Measurements from ENCODE around the gene ACR.

Gene ACR

DNA sequence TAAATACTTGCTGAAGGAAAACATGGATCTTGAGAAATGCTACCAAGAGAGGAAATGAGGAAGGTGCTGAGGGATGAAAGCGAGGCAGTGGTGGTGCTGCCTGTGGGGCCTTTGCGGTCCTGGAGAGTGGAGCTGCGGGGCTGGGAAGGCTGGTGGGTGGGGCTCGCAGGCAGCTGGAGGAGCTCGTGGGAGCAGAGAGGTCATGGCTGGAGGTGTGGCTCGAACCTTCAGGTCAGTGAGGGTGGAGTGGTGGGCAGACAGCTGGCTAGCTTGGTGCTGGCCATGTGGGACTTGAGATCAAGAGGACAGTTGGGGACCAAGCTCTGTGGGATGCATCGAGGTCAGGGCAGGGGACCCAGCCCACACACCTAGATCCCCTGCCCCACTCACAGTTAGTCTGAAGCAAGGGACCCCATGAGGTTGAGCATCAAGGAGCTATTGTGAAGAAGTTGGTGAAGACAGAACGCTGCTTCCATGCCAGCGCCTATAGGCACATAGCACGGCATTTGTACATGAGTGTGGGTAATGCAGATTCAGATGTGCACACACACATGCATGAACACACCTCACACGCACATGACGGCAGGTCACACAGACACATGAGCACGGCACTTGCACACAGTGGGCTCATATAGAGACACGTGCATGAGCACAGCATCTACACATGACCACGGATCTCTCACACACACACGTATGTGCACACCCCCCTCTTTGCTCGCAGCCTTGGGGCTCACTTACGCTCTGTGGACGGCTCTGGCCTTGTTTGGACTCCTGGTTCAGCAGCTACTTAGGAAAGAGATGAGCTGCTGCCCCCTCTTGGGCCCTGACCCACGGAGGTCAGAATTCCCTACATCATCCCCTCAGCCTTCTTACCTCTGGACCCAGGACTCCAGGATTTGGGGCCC is 34.9 kb upstream of the ACR start:
- DNase-seq, result no peak

DNA sequence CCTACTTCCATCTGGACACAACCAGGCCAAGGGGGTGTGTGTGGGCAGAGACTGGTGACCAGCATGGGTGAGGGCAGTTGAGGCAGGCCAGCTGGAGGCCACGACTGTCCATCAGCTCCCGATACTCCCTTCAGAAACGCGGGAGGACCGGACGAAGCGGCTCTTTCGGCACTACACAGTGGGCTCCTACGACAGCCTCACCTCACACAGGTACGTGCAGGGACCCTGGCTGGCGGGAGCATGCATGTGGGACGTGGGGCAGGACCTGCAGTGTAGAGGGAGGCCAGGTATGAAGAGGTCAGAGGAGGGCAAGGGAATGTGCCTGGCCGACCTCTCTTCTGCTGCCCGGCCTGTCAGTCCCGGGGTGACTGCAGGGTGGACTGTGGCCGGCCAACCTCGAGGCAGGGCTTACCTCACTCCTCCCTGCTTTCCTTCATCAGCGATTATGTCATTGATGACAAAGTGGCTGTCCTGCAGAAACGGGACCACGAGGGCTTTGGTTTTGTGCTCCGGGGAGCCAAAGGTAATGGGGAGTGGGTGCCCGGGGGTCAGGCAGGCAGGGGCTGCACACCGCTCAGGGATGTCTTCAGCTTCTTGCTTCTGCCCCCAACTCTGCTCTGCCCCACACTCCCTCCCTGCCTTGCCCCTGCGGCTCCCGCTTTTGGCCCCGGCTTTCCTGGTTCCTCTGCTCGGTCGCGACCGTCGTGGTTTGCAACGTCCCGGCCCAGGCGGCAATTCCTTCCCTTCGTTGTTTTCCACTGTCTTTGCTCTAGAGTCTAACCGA is 34.1 kb upstream of the ACR start:
- no peak for DNase-seq

DNA sequence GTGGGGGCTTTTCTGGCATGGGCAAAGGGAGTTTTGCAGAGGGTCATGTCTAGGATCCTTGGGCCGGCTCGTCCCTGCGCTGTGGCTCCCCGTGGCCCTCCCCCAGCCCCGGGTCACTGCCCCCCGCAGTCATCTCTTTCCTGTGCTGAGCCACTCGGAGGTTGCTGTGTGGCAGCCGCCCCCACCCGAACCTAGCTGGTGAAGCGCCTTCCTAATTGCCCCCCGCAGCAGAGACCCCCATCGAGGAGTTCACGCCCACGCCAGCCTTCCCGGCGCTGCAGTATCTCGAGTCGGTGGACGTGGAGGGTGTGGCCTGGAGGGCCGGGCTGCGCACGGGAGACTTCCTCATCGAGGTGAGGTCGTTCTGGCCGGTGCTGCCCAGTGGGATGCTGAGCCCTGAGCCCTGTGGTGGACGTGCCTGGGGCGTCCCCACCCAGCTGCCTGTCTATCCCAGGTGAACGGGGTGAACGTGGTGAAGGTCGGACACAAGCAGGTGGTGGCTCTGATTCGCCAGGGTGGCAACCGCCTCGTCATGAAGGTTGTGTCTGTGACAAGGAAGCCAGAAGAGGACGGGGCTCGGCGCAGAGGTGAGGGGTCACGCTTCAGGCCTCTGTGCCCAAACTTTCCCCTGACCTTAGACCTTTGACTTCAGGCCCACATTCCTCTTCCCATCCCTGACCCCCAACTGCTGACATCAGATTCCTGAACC is 33.3 kb upstream of the ACR start:
- DNase-seq, result no peak

DNA sequence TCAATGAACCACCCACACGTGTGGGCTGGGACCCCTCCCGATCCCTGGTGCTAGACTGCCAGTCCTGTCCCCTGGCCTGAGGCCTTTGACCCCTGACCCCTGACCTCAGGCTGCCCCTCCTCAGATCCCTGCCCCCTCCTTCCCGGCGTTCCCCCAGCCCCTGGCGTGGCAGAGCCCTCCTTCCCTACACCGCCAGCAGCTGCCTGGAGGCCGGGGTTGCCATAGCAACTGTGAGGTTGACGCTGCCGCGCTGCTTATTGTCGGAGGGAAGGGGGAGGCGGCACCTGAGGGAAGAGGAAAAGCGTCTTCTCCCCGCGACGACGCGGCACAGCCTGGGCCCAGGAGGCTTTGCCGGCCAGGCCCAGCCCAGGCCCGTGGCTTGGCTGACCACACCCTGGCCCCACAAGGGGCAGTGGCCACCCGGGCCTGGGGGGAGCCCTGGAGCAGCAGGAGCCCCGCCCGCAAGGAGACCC is 32.7 kb upstream of the ACR start:
- peak; percentile 92 for DNase-seq

DNA sequence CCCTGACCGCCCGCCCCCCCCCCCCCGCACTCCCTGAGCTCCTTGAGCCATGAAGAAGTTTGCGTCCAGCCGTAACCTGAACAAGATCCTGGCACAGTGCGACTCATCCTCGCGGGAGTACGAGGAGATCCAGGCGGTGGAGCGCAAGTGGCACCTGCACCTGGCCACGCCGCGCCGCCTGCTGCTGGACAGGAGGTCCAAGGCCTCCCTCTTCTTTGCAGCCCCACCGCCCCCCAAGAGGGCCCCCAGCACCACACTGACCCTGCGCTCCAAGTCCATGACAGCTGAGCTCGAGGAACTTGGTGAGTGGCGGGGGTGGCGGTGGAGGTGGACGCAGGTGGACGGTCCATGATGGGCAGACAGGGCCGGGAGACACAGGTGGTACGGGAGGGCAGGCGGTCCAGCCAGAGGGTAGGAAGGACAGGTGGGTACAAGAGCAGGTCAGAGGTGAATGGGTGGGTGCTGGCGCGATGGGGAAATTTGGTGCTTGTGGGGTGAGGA is 32.1 kb upstream of the ACR start:
- DNase-seq, result no peak

DNA sequence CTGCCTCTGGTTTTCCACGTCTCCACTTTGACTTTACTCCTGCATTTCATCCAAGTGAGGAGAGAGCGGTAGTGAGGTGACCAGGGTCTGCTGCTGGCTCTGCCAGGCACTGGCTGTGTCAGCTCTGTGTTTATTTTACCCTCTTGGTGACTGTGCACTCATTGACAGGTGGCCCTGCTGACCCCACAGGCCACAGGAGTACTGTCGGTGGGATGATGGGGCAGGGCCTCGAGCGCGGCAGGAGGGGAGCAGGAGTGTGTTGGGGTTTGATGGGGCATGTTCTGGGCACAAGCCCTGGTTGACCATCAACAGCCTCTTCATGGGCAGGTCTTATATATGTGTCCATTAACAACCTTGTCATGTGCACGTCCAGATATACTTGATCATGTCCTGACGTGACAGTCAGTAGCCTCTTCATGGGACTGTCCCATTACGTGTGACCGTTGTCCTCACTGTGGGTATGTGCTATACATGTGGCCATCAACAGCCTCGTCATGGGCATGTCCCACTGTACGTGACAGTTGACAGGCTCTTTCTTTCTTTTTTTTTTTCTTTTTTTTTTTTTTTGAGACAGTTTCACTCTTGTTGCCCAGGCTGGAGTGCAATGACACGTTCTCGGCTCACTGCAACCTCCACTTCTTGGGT is 31.4 kb upstream of the ACR start:
- DNase-seq, result no peak

DNA sequence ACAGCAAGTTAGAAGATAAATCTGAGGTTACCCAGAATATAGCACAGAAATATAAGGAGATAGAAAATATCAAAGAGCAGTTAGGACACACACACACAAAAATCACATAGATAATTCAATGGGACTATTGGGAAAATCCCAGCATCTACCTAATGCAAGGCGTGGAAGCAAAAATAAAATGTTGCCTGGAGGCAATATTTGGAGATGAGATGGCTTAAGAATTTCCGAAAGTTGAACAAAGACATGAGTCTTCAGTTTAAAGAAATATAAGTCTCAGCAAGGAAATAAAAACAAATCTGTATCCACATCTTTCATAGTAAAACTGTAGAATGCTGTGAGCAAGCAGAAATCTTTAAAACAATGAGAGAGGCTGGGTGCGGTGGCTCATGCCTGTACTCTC is 29.5 kb upstream of the ACR start:
- no peak for DNase-seq

DNA sequence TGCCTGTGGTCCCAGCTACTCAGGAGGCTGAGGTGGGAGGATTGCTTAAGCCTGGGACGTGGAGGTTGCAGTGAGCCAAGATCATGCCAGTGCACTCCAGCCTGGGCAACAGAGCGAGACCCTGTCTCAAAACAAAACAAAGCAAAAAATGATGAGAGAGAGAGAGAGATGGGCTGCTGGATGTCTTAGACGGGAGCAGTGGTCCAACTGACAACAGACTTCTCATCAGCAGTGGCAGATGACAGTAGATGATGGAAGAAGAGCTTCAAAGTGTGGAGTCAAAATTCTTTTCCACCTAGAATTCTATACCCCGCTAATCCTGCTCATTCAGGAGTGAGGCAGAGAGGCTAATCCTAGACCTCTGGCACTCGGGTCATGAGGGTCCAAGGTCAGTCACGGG is 29.0 kb upstream of the ACR start:
- DNase-seq, result no peak

DNA sequence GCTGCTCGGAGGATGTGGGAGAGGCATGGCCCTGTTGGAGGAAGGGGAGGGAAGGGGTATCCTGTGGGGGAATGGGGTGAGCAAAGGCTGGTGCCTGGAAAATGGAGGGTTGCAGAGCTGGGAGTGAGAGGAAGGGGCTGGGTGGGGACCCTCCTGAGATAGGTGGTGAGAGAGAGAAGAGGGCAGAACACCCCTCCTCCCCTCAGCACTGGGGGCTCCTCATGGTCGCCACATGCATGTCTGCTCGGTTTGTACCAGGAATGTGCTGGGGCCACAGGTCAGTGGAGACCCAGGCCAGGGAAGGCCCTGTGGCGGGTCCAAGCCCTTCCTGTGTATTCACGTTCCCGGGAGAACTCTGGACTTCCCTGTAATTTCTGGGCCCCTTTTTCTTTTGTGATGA is 27.8 kb upstream of the ACR start:
- no peak for DNase-seq

DNA sequence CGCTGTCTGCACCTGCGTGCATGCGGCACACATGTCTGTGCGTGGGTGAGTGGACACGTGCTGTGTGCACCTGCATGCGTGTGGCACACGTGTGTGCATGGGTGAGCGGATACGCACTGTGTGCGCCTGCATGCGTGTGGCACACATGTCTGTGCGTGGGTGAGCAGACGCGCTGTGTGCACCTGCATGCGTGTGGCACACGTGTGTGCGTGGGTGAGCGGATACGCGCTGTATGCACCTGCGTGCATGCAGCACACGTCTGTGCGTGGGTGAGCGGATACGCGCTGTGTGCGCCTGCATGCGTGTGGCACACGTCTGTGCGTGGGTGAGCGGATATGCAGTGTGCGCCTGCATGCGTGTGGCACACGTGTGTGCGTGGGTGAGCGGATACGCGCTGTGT is 27.1 kb upstream of the ACR start:
- no peak for DNase-seq

DNA sequence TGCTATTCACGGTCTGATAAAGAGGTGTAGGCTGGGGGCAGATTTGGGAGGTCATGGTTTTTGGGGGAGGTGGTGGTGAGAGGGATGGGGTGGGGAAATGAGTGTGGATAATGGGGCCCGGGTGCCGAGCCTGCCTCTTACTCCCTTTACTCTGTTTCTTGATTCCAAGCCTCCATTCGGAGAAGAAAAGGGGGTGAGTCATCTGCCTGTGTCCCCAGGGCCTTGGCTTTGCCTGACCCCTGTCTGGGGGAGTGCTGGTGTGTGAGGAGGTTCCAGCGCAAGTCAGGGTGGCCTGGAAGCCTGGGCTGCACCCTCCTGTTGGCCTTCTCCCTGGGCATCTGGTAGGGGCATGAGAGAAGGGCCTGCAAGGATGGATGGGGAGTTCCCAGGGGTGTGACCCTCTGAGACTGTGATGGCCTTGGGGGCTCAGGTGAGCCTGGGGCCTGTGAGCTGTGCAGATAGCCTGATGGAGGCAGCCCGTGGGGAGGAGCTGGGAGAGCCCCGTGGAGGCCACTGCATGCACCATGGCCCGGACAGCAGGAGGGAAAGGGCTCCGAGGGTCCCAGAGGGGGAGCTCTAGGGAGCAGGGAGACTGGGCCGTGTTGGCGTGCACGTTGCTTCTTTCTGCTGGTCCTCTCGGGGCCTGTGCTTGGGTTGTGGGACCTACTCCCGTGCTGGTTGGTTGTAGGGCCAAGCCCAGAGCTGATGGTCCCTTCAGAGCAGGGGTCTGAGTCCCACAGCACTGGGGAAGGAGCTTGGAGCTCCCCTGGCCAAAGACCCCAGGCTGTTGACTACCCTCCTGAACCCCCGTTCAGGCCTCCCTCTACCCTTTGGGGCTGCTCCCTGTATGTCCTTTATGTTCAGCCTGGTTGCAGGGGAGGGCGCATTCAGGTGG is 26.3 kb upstream of the ACR start:
- DNase-seq, result no peak

DNA sequence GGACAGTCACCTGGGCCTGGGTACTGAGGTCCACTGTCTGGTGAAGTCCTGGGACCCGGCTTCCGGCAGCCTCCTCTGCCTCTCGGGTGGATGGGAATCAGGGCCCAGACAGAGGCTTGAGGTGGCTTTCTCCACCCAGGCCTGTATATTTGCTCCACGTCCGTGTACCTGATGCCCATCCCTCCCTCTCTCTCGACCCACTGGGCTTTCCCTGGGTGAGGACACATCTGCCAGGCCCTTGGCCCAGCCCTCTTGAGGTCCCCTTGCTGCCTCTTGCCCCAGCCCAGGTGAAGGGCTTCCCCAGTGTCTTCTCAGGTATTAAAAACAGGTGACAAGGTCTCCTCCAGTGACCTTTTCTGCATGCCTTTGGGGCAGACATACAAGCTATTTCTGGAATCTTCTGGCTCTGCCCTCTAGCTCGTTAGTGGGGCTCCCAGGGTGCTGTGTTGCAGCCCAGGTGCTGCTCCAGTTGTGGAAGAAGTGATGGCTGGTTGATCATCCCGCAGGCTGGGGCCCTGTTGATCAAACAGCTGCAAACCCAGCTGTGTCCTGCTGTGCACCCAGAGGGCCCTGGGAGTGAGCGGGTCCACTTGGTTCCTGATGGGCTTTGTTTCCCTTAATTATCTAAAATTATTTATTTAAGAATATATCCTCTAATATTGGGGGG is 25.5 kb upstream of the ACR start:
- DNase-seq, result no peak

DNA sequence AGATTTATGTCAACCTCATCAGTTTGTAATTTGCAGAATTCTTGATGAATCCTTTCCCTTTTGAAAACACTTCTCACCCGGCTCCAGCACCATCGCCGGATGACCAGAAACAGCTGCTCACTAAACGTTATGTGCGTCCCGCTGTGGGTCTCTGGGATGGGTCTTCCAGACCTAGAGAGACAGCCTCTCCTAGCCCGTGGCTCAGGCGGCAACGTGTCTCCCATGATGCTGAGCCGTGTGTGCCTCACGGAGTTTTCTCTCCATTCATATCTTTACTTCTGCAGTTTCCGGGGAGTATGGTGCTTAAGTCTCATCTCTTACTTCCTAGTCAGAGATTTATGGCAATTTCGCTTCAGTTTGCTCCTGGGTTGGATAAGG is 25.0 kb upstream of the ACR start:
- DNase-seq, result no peak

DNA sequence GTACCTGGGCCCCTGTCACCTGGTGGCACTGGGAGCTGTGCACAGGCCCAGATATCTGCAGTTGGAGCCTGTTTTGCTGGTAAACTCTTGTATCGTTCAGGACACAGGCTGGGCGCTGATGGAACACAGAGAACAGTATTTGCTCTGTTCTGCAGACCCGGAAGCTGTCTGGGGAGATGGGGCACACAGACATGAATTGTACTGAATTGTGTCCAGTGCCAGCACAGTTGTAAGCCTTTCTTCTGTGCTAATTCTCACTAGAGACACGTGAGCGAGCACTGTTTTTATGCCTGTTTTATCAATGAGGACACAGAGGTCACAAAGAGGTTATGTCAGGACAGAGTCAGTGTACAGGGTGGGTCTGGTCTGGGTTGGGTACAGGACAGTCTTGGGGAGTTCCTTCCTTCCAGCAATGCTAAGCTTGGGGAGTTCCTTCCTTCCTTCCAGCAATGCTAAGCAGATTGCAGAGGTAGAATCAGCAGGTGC is 24.4 kb upstream of the ACR start:
- DNase-seq, result no peak

DNA sequence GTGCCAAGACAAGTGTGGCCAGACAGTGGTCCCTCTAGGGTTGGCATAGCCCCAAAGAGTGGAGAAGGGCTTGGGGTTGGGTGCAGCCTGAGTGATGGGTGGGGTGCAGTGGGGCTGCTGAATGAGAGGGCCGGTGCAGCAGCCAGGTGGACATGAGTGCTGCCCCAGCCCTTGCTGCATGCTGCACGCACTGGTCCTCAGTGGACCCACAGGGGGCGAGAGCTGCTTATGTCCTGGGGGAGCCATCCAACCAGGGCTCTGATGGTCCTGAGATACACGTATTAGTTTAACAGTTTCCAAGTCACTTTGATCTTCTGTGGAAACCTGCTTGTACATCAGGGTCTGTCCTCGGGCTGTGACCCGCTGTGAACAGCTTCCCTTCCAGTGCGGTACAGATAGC is 23.9 kb upstream of the ACR start:
- no peak for DNase-seq

DNA sequence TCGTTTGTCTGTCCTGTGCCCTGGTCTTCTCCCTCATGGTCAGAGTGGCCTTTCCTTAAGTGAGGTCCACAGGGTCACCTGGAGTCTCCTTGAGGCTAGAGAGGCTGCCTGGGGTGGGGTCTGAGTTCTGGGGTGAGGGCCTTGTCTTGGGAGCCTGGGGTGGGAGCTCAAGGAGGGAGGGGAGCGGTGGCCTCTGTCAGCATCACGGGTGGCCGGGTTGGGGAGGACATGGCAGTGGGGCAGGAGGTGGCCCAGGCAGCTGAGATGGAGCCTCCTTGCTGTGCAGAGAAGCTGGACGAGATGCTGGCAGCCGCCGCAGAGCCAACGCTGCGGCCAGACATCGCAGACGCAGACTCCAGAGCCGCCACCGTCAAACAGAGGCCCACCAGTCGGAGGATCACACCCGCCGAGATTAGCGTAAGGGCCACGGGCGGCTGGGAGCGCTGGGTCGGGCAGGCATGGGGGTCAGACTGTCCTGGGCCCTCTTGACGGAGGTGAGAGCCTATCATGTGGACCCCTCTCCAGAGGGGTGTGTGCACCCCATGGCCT is 23.3 kb upstream of the ACR start:
- DNase-seq, result no peak

DNA sequence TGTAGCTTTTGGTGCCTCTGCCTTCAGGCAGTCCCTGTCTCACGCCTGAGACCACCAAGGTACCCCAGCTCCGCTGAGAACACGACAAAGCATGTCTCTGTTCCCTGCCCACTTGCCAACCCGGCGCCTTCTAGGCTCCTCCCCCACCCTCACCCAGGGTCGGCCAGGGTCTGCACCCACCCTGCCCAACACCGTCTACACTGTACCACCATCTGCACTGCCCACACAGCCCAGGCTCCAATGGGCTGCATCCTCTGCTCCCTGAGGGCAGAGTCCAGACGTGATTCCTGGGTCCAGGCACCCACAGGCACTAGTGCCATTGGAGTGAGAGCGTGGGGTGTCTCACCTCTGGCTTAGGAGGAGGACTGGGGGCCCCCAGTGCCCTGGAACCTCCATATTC is 22.8 kb upstream of the ACR start:
- no peak for DNase-seq

DNA sequence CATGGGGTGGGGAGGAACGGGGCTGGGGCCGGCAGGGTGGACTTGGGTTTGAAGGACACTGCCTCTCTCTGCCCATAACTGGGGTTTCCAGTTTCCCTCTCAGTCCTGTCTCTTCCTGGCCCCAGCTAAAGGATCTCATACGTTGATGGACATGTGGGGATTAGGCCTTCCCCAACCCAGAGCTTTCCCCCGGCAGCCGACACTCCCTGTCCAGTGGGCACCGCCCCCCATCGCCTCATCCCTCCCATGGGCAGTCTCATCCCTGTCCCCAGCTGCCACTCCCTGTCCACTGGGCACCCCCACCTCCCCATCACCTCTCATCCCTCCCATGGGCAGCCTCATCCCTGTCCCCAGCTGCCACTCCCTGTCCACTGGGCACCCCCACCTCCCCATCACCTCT is 22.2 kb upstream of the ACR start:
- DNase-seq, result no peak

DNA sequence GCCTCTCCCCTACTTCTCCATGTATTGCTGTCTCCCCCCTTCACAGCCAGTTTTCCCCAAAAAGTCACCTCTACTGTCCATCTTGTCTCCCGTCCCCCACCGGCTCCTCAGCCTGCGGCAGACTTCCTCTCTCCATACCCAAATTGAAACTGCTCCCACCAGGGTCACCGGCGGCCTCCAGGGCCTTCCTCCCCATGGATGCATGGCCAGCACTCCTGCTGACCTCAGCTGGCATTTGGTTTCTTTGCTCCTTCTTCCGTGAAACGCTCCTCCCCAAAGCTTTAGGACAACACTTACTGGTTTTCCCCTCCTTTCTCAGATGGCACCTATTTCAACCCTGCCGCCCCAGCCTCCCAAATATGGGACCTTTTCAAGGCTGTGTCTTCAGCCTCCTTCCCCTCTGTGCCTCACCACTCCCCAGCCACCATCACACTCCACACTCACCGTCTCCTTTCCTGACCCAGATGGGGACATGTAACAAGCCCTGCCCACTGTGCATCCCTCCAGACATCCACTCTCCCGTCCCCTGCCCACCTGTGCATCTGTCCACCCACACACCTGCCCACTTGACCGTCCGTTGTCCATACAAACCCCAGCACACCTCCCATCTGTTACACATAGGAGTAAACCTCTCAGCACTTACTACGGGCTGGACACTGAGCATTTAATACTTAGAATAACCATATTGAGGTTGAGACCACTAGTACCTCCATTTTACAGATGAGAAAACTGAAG is 21.5 kb upstream of the ACR start:
- no peak for DNase-seq

All from NCI-H2171 (cell line).